SKM-1 treated with dmso at 0.1 percent for 144 hours (cell line): Measurements from ENCODE around the gene MTFR2.

Experiments
- DNase-seq: peaks from one replicate; lab custom pipeline; 2025; ENCODE audit not compliant: unreplicated experiment; lab: John Stamatoyannopoulos, UW

Gene MTFR2

DNA sequence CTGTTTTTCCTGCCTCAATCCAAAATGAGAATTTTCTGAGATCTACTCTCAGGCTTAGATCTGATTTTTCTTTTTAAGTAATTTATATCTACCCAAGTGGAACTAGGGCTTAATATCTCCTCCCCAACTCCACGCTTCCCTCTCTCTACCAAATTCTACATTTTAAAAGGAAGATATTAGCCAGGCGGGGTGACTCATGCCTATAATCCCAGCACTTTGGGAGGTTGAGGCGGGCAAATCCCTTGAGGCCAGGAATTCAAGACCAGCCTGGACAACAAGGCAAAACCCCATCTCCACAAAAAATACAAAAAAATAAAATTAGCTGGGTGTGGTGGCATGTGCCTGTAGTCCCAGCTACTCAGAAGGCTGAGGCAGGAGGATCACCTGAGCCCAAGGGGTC lies 61.0 kb downstream of the MTFR2 start:
- no peak for DNase-seq

DNA sequence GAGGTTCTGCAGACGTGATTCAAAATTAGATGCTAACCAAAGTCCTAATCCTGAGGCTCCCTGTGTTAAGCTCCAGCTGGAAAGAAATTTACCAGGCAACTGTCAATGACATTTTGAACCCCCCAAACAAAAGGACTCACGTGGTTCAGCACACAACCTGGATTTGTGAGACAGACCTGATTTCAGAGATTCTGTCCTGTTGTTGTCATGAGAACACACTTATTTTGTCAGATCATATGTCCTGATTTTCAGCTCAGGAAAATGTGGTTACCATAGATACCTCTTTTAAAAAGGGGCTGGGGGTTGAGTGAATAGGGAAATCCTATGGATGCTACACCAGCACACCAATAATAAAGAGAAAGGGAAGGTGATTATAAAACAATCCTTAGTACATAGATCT lies 61.6 kb downstream of the MTFR2 start:
- DNase-seq, result no peak

GRCh38 chr6:136186363-136186762 lies 63.7 kb downstream of the MTFR2 start:
- no peak for DNase-seq

DNA sequence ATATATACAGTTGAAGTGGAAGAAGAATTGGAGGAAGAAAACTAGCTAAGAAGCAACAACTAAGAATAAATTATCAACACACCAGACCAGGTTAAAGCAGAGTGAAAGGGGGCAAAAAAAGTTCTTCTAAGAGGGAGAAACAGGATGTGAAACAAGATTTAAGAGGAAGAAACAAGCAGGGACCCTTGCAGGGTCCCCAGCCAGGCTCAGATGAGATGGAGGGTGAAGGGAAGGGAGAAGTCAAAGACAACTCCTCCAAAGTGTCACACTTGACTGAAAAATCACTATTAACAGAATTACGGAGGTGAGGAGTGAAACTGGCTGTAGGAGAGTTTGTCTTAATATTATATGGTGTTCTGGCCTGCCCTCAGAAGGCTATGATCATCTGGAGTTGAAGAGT lies 65.4 kb downstream of the MTFR2 start:
- no peak for DNase-seq

- DNase-seq, result no peak
Measured at GRCh38 chr6:136181861-136182260, 68.2 kb downstream of the MTFR2 start.

DNA sequence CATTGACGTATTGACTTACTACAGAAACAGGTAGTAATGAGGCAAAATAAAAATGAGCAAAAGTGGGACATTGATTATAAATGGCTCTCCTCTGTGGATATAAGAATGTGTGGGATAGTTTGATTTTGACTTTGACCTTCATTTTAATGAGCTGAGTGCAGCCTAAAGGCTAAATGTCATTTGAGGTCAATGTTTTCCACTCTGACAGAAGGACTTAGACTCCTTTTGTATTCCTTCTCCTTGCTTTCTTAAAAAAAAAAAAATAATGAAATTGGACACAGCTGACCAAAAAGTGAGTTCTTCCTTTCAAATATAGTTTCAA lies 68.6 kb downstream of the MTFR2 start:
- DNase-seq, result no peak
